HG03520 (cell line): ENCODE results near the gene H2BK1.

ENCODE experiments used
- ATAC-seq: cut with Tn5 transposase; IDR thresholded peaks from one replicate; pipeline ENCODE4 v1.9.1; 2021; ENCODE audit warnings: mild to moderate bottlenecking, moderate library complexity; ENCODE audit not compliant: unreplicated experiment

H2BK1 gene

DNA sequence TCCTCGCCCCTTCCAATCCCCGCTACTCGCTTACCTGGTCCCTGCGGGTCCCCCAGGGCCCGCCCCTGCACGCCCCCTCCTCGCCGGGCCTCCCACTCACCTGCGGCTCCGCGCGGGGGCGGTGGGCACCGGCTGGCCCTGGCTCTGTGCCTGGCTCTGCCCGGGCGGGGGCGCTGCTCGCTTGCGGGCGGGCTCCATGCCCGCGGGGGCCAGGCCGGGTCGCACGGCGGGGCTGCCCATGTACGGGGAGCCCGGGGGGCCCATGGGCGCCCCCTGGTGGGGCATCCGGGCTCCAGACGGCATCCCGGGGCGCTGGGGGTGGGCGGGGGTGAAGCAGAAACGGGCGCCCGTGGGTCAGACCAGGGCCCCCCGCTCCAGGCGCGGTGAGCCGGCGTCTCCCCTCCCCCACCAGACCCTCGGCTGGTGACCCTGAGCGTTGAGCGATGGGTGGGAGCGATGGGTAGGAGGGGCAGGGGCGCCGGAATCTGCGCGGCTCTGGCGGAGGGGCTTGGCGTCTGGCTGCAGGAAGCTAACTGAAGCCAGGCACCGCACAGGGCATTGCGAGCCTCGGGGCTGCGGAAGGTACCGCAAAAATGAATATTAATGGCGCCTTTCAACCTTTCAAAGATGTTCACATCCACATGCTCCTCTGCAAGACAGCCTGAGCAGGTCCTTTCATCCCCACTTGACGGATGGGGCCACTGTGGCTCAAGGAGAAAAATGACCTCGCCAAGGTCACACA is 35.2 kb upstream of the H2BK1 start:
- ATAC-seq: peak; percentile 53

DNA sequence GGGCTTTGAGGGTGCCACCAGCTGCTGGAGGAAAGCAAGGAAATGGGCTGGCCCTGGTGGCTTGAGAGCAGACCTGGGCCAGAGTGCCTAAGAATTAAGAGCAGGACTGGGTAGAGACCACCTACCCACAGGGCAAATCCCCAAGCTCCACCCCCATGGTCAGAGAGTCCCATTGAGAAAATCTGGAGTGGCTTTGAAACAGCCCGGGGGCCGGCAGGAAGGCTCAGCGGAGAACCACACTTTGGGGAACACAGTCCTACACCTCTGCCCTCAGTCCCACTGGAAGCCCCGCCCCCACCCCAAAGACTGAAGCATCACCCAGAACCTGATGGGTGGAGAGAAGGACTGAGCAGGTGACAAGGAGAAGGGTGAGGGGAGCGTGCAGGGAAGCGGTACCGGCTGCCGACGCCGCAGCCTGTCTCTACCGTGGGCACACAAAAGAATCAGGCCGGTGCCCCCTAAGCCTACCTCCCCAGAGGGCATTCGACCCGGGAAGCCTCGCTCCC is 34.6 kb upstream of the H2BK1 start:
- no peak for ATAC-seq

DNA sequence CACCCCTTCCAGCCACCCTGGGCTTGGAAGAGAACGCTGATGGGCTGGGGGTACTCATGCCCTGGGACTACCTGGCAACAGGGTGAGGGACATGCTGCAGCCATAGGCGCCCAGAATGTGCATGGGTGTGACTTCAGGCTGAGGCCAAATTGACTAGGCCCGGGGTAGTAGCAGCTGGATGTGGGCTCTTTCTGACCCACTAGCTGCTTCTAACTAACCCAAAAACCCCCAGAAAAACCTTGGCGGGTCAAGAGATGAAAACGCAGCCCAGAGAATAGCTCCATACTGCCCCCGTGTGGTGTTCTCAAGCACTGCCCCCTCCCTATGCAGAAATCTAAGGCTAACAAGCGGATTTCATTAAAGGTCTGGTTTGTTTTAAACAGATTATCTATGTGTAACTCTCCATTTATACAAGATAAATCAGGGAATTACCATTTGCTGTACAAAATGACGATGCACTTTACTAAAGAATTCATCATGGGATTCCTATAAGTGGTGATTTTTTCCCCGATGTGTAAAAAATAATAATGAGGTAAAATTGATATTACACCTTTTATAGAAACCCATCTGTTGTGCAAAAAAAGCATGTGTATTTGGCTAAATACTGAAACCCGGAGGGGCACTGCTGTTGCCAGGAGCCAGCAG is 34.0 kb upstream of the H2BK1 start:
- ATAC-seq: no peak

DNA sequence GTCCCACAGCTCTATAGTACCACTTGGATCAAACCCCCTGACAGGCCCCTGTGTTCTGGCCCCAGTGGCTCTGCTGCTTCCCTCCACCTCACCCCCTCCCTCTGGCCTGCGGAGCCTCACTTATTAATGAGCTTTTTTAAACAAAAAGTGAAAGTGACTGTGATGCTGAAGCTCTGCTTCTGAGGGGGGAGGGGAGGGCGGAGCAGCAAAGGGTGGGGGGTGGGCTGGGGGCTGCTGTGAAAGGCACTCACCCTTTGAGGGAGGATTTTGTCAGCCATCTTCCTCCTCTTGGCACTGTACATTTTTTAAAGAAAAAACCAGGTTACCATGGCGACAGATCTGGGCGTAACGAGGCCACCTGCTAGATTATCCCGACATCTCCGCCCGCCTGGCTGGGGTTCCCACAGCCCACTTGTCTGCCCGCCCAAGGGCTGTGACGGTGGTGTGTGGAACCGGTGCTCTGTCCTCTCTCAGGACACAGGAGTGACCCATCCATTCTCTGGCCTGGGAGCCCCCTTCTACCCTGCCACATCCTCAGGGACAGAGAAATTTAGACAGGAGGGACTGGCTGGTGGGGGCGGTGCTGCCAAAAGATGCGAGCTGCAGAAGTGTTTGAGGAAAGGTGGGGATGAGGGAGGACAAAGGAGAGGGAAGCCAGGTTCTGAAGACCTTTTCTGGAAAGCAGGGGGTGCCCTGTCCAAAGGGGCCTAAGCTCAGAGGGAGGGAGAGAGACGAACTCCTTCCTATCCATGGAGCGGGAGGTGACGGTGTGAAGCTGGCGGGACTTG is 33.3 kb upstream of the H2BK1 start:
- no peak for ATAC-seq

DNA sequence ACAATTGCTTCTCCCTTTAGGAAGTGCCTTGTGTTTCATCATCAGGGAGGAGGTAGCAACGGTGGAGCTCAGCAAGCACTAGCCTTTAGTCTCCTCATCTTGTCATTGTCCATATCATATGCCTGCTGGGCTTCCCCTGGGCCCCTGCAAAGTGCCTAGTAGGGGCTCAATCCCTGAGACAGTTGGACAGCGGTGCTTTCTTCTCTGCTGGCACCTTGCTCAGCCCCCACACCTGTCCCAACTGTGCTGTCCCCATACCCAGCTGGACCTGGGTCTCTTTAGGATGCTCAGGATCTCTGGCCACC is 32.7 kb upstream of the H2BK1 start:
- no peak for ATAC-seq

DNA sequence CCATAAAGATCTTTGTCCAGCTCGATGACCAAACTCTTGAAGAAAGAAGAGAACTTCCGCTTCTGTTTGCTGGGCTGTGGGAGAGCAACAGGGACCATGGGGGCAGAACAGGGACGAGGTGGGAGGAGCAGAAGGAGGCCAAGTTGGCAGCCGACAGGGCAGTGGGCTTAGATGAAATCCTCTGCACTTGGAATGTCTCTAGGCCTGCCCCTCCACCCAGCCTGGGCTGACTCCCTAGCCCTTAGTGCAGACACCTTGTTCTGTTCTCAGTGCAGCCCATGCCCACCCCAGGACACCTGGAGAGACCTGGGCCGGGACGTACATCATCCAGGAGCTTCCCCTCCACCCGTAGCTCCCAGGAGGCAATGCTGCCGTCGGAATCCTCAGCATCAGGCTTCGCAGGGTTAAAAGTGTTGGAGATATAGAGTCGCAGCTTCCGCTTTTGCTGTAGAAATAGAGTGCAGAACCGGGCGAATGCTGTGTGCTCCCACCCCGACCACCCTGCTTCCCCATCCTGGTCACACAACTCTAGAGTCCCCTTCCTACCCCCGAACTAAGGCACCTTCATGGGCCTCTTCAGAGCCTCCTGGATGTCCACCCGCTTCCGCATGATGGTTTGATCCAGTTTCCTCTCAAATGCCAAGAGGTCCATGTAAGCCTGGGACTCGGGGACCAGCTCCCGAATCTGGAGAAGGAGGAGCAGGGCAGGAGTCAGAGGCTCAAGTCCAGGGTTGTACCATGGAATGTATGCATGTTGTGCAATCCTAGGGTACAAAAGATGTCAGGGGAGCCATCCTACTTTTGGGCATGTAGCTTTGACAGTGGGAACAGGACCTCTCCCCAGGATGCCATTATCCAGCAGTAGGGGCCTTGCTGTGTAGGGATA is 32.1 kb upstream of the H2BK1 start:
- ATAC-seq: no peak

DNA sequence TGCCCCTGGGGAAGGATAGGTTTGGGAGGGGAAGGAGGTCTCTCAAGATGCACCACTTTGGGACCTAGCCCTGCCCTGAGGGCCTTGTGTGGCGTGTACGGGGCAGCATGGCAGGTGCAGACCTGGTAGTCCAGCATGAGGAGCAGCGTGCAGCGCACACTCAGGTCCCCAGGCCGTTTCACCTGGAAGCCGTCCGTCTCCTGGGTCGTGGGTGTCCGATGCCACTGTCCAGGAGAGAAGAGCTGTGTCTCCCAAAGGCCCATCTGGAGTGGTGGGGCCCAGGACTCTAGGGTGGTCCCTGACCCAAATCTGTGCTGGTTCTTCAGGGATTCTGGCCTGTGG is 31.4 kb upstream of the H2BK1 start:
- ATAC-seq: no peak

DNA sequence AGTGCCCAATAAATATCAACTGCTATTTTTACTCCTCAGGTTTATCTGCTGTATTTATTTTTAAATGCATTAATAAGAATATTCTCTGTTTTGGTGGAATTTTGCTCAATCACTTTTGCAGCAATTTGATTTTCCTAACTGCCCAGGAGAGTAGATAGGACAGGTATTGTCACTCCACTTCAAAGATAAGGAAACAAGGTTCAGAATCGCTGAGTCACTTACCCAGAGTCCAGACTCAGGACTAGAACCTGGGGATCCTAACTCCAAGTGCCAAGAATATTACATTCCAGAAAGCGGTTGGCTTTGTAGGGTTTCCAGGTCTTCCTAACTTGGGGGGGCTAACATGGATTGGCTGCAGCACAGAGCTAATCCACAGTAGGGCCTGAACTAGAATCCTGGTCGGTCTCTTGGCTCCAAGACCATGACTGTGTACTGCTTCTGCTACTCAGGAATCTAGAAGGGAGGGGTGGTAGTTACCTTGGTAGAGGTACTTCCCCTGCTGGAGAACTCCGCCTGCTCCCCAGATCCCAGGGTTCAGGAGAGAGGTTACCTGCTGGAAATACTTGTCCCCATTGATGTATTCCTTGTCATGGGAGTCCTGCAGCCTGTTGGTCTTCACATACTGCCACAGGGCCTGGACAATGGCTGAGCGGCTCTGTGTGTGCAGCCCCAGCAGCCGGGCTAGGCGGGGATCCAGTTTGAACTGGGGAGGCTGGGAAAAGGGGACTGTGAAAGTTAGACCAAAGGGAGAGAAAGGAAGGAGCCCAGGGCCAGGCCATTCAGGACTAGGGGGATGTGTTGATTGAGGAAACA is 30.9 kb upstream of the H2BK1 start:
- ATAC-seq: no peak

DNA sequence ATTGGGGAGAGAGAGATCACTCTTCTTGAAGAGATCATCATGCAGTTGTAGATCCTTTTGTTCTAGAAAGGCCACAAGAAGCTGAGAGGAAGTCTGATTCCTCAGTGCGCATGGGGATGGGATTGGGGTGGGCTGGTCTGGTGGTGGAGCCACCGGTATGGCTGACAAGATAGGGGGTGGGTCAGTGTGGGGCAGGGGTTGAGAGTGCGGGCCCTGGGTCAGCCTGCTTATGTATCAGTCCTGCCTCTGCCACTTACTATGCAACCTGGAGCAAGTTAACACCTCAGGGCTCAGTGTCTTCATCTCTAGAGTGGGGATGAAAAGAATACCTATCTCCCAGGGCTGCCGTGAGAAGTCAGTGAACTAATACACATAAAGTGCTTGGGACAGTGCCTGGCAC is 30.2 kb upstream of the H2BK1 start:
- ATAC-seq: no peak

DNA sequence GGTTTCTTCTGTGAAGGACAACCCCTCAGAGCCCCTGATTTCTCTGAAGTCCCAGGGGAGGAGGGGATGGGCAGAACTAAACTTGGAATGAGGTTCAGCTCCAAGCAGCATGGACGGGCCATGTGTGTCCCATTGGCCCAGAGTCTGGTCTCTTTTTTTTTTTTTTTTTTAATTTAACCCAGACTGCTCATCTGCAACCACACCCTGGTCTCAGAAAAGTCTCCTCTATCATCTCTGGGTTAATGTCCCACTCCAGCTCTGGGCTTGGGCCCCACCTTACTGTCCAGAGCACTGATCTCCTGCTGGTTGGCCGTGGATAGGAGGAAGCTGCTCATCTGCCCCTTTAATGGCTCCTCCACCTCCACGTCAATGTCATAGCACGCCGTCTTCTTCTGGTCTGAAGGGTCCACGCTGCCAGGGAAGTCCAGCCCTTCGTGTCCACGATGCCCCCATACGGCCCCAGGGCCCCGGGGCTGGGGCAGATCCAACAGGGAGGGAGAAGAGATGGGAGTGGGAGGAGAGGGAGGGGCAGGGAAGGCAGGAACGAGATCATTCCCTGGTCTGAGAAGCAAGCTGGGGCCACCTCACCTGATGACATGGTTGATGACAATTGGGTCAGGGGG is 29.7 kb upstream of the H2BK1 start:
- no peak for ATAC-seq

DNA sequence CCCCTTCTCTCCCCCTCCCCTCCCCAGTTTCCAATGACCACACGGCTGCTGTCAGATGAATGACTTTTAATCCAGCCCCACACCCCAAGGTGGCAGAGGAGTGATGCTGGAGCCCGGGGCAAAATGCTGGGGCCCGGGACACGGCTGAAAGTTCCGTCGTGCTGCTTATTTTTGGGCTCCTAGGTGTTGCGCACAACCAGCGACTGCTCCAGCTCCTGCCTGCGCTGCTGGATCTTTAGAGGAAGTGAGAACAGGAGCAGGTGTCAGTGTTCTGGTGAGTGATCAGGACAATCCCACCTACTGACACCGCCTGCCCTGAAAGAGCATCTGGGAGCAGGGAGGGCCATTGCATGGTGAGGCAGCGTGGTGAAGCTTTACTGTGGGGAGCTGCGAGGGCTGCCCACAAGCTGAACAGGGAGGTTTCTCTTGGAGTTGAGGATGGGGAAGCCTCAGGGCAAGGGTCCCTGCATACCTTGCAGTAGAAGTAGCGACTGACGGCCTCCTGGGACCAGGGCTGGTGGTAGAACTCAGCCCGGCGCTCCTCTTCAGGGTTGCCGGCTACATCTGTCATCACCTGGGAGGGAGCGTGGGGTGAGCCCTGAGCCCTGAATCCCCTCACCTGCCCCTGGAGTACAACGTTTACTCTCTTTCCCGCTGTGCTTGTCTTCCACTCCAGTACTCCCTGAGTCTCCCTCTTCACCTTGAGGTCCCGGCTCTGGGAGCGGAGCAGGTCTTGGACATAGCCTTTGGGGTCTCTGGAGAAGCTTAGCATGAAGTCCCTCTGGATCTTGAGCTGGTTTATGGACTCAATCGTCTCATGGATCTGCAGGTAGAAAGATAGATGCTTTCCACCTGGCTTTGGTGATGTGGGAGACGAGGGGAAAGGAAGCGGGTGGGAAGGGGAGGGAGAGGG is 28.9 kb upstream of the H2BK1 start:
- ATAC-seq: no peak

DNA sequence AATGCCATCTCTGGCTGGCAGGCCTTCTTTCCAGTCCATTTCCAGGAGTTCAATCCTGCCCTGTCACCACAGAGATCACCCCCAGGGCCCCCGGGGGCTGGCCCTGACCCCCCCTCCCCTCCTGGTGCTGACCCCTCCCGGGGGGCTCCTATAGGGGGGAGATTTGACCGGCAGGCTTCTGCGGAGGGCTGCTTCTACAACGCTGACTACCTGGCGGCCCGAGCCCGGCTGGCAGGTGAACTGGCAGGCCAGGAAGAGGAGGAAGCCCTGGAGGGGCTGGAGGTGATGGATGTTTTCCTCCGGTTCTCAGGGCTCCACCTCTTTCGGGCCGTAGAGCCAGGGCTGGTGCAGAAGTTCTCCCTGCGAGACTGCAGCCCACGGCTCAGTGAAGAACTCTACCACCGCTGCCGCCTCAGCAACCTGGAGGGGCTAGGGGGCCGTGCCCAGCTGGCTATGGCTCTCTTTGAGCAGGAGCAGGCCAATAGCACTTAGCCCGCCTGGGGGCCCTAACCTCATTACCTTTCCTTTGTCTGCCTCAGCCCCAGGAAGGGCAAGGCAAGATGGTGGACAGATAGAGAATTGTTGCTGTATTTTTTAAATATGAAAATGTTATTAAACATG is 28.0 kb upstream of the H2BK1 start:
- ATAC-seq: no peak

DNA sequence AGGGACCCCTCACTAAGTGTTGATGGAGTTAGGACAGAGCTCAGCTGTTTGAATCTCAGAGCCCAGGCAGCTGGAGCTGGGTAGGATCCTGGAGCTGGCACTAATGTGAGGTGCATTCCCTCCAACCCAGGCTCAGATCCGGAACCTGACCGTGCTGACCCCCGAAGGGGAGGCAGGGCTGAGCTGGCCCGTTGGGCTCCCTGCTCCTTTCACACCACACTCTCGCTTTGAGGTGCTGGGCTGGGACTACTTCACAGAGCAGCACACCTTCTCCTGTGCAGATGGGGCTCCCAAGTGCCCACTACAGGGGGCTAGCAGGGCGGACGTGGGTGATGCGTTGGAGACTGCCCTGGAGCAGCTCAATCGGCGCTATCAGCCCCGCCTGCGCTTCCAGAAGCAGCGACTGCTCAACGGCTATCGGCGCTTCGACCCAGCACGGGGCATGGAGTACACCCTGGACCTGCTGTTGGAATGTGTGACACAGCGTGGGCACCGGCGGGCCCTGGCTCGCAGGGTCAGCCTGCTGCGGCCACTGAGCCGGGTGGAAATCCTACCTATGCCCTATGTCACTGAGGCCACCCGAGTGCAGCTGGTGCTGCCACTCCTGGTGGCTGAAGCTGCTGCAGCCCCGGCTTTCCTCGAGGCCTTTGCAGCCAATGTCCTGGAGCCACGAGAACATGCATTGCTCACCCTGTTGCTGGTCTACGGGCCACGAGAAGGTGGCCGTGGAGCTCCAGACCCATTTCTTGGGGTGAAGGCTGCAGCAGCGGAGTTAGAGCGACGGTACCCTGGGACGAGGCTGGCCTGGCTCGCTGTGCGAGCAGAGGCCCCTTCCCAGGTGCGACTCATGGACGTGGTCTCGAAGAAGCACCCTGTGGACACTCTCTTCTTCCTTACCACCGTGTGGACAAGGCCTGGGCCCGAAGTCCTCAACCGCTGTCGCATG is 27.2 kb upstream of the H2BK1 start:
- no peak for ATAC-seq

DNA sequence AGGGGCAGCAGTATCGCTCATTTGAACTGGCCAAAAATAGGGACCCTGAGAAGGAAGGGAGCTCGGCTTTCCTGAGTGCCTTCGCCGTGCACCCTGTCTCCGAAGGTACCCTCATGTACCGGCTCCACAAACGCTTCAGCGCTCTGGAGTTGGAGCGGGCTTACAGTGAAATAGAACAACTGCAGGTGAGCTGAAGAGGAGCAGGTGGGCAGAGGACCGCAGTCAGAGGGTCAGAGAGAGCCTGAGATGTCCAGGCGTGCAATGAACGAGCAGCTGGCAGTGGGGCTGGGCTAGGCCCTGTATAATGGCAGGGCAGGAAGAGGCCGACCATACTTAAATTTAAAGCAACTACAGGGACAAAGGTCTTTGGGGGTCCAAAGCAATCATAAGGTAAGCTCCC is 26.1 kb upstream of the H2BK1 start:
- ATAC-seq: no peak

DNA sequence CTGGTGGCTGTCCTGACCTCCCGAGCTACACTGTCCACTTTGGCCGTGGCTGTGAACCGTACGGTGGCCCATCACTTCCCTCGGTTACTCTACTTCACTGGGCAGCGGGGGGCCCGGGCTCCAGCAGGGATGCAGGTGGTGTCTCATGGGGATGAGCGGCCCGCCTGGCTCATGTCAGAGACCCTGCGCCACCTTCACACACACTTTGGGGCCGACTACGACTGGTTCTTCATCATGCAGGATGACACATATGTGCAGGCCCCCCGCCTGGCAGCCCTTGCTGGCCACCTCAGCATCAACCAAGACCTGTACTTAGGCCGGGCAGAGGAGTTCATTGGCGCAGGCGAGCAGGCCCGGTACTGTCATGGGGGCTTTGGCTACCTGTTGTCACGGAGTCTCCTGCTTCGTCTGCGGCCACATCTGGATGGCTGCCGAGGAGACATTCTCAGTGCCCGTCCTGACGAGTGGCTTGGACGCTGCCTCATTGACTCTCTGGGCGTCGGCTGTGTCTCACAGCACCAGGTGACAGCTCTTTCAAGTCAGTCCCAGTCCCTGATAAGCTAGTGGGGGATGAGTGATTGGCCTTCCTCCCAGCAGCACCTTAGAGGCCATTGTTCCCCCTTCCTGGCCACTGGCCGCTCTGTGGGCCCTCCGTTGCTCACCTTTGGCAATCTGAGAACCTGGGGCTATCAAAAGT is 25.0 kb upstream of the H2BK1 start:
- no peak for ATAC-seq

DNA sequence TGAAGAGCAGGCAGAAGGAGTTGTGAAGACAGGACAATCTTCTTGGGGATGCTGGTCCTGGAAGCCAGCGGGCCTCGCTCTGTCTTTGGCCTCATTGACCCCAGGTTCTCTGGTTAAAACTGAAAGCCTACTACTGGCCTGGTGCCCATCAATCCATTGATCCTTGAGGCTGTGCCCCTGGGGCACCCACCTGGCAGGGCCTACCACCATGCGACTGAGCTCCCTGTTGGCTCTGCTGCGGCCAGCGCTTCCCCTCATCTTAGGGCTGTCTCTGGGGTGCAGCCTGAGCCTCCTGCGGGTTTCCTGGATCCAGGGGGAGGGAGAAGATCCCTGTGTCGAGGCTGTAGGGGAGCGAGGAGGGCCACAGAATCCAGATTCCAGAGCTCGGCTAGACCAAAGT is 23.5 kb upstream of the H2BK1 start:
- no peak for ATAC-seq
